Esophagus squamous epithelium (tissue), 5 donors: Measurements from ENCODE around the gene ABHD4. TPM values are rescaled to one million over a fixed set of nuclear protein-coding genes. Genes with fewer than 3 reads are reported as not detected.
"Not testable (repeated sequence)": the region's sequence is repeated elsewhere in the genome, so short reads cannot be mapped to it uniquely, and the experiment has no call there.

ENCODE experiments used
- DNase-seq: peaks from one replicate; lab custom pipeline; 2025; lab: John Stamatoyannopoulos, UW
- H3K27ac ChIP-seq, 4 donors: fragments of 200-600 bp; sonication (generic); one replicate each; pipeline ENCODE4 v1.5.1; 2016 to 2019; ENCODE audit warnings: mild to moderate bottlenecking in 1 of 4
- H3K27me3 ChIP-seq, 4 donors: fragments of 200-600 bp; sonication (generic); 1 replicate in 3 of 4; 2 replicates in 1 of 4; pipeline versions ENCODE4 v1.5.1 to v1.6.0; 2017 to 2021; ENCODE audit warnings: antibody characterized with exemption in 1 of 4
- H3K36me3 ChIP-seq, 3 donors: fragments of 200-600 bp; sonication (generic); one replicate each; pipeline ENCODE4 v1.5.1; 2016 to 2019
- H3K4me1 ChIP-seq, 3 donors: fragments of 200-600 bp; sonication (generic); one replicate each; pipeline ENCODE4 v1.5.1; 2017 to 2019
- H3K4me3 ChIP-seq, 4 donors: fragments of 200-600 bp; sonication (generic); 1 replicate in 3 of 4; 2 replicates in 1 of 4; pipeline ENCODE4 v1.5.1; 2016 to 2019; ENCODE audit warnings: mild to moderate bottlenecking in 2 of 4, moderate library complexity in 1 of 4
- H3K9me3 ChIP-seq, 3 donors: fragments of 200-600 bp; sonication (generic); one replicate each; pipeline ENCODE4 v1.5.1; 2016 to 2019
- CTCF ChIP-seq, 6 experiments: fragments of 450-650 bp in 4 of 6; fragments of 200-600 bp in 2 of 6; sonication (generic) in 2 of 6; IDR thresholded peaks; one replicate each; pipeline ENCODE4 v1.5.1; 2016 to 2019; ENCODE audit warnings: antibody characterized with exemption in 6 of 6, mild to moderate bottlenecking in 4 of 6, moderate library complexity in 4 of 6
- POLR2A ChIP-seq, 4 donors: fragments of 450-650 bp; IDR thresholded peaks; one replicate each; pipeline ENCODE4 v1.6.1; 2017; ENCODE audit warnings: antibody characterized with exemption in 4 of 4, mild to moderate bottlenecking in 4 of 4, moderate library complexity in 3 of 4
- WGBS, 2 donors: methylation state at CpG; one replicate each; pipeline ENCODE4 v1.1.5; 2018; 5-methylcytosine and 5-hydroxymethylcytosine counted together
- intact Hi-C: fragments of 100-400 bp; cut with DNase I; formaldehyde crosslinking; loops from one replicate; pipeline ENCODE4 v1.15.0; 2022
- total RNA-seq, 4 donors: library from RNA; depleted of rRNA; stranded (reverse); fragments of >200 nt; gene quantifications; one replicate each; pipeline ENCODE4 v1.1.0, GENCODE V29; 2016
- donor health status: DM: yes; HTN: yes; CAD: no.

The ABHD4 gene
- total RNA-seq, 4 donors from 2014 or later: 22.9 to 45.4 (median 30.1) TPM

GRCh38 chr14:22580625-22581024 is 17.5 kb upstream of the ABHD4 start:
- Histone ChIP-seq H3K27me3 (no peaks in the 10 kb centered on the region), H3K27ac (no peak overlapping the region), H3K36me3 (peaks cover 0 to 8% (median 0%) of the 10 kb centered on the region in 3 donors), H3K4me3 (no peak overlapping the region), H3K9me3 (no peaks in the 10 kb centered on the region), H3K4me1 (peaks cover 4 to 30% (median 6%) of the 10 kb centered on the region in 3 donors)
- TF ChIP-seq POLR2A (IDR thresholded peaks at IDR 0.05): no peak
- intact Hi-C loops: no loop called here
- no peak for DNase-seq
- WGBS, 2 donors: 72 to 73% methylated on average over 2 of the region's 2 CpGs

GRCh38 chr14:22583994-22584393 is 14.1 kb upstream of the ABHD4 start:
- intact Hi-C loops: no loop called here
- H3K9me3 ChIP-seq: no peaks in the 10 kb centered on the region
- 11 to 18% methylated on average over 1 of the region's 1 CpG for WGBS, 2 donors
- H3K4me3 ChIP-seq: no peak overlapping the region
- DNase-seq: no peak
- no peak for TF ChIP-seq POLR2A (IDR thresholded peaks at IDR 0.05)
- TF ChIP-seq CTCF (IDR thresholded peaks at IDR 0.05): no peak
- peaks cover 16 to 57% (median 26%) of the 10 kb centered on the region in 3 donors for H3K4me1 ChIP-seq
- no peak overlapping the region for H3K27ac ChIP-seq
- peaks cover 0 to 4% (median 0%) of the 10 kb centered on the region in 3 donors for H3K36me3 ChIP-seq
- no peaks in the 10 kb centered on the region for H3K27me3 ChIP-seq

DNA sequence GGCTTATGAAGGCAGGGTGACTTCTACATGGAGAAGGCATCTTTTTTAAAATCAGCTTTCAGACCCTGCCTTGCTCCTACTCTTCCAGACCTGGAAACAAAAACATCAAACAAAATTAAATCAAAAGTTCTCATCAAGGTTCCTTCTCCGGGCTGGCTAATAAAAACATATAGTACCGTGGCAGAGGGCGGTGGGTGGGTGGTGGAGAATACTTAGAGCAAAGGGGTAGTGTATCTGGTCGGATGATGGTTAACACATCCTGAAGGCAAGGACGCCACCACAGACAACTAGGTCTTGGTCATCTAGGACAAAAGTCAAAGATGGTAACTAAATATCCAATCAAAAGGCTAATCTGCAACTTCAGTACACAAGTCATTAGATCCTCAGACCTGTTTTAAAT is 10.9 kb upstream of the ABHD4 start:
- intact Hi-C loops: no loop called here
- Histone ChIP-seq H3K27me3 (no peaks in the 10 kb centered on the region), H3K36me3 (no peaks in the 10 kb centered on the region), H3K27ac (no peak overlapping the region), H3K4me3 (no peak overlapping the region), H3K4me1 (peaks cover 21 to 68% (median 33%) of the 10 kb centered on the region in 3 donors), H3K9me3 (no peaks in the 10 kb centered on the region)
- no peak for DNase-seq
- WGBS, 2 donors: 90 to 91% methylated on average over 5 of the region's 5 CpGs
- TF ChIP-seq POLR2A (IDR thresholded peaks at IDR 0.05): no peak
- no peak for TF ChIP-seq CTCF (IDR thresholded peaks at IDR 0.05)

DNA sequence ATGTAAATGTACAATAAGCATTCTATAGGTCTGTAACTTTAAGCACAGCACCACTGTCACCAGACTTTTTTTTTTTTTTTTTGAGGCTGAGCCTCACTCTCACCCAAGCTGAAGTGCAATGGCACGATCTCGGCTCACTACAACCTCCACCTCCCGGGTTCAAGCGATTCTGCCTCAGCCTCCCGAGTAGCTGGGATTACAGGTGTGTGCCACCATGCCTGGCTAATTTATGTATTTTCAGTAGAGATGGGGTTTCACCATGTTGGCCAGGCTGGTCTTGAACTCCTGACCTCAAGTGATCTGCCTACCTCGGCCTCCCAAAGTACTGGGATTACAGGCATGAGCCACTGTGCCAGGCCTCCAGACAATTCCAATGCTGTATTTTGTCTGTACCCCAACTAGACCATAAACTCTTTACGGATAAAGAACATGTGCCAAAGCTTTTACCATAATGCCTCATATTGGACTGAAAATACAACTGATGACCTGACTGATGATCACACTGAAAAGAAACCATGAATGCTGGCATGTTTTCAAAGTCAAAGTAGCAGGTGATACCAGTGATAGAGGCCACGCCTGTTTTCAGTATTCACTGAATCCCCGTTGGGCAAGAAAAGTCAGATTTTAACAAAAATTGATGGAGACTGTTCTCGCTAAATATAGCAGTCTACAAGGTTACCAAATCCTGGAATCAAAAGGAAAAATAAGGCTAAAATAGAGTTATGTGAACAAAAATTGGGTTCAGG is 10.2 kb upstream of the ABHD4 start:
- H3K36me3 ChIP-seq, intact Hi-C loops, DNase-seq, H3K9me3 ChIP-seq, H3K27me3 ChIP-seq: not testable (repeated sequence)
- peak overlapping the region; percentile 89 to 97 (median 96) for H3K27ac ChIP-seq
- peaks cover 21 to 68% (median 33%) of the 10 kb centered on the region in 3 donors for H3K4me1 ChIP-seq
- 56 to 70% methylated on average over 10 of the region's 10 CpGs for WGBS, 2 donors
- peak overlapping the region; percentile 78 to 94 (median 84) for H3K4me3 ChIP-seq

- no peaks in the 10 kb centered on the region for H3K9me3 ChIP-seq
- H3K36me3 ChIP-seq: no peaks in the 10 kb centered on the region
- TF ChIP-seq CTCF (IDR thresholded peaks at IDR 0.05) (no peak), POLR2A (IDR thresholded peaks at IDR 0.05) (no peak)
- intact Hi-C loops: no loop called here
- H3K4me3 ChIP-seq: peak overlapping the region; percentile 78 to 94 (median 84)
- DNase-seq: no peak
- H3K27ac ChIP-seq: peak overlapping the region; percentile 89 to 97 (median 96)
- peaks cover 0 to 7% (median 0%) of the 10 kb centered on the region in 4 donors for H3K27me3 ChIP-seq
- H3K4me1 ChIP-seq: peaks cover 21 to 62% (median 33%) of the 10 kb centered on the region in 3 donors
- WGBS, 2 donors: 0 to 3% methylated on average over 9 to 16 of the region's 17 CpGs
Measured at GRCh38 chr14:22588526-22589095, 9.5 kb upstream of the ABHD4 start.
